ENCODE results near the gene EIF4B.

Gene EIF4B

DNA sequence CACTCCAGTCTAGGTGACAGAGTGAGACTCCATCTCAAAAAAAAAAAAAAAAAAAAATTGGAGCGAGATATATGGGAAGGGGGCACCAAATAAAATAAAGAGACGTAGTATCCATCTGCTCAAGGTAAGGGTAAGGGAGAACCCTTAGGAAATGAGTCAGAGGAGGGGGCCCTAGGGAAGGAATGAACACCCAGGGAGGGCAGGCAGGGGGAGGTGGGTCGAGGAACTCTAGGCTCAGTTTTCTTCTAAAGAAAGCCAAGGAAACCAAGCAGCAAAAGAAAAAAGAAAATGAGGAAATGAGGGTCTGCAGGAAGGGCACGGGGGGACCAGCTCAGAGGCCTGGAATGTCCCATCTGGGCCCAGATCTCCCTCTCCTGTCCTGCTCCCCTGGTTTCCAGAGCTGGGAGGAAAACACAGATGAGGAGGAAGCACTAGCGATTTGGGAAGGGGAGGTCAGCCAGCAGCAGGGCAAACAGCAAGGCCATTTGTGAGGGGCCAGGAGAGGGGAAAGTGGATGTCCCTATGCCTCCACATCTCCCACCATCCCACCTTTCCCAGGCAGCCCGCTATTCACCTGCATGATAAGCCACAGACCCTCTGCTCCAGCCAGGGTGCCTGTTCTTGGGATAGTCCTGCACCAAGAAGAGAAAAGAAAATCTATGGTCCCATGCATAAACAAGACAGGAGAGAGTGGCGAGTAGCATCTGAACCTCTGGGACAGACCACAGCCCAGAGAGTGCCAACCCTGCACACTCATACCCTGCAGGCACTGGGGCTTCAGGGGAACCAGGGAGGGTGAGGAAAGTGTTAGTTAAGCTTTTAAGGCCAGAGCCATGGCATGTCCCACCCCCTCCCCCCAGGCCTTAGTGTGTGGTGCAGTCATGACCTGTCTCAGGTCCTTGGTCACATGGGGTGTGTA, 61.1 kb downstream of the EIF4B start:
- in situ Hi-C loops (cut with MboI; ENCODE audit: low sequenced_read_pairs): loop anchor here (10.0 to 25.0 kb wide), 2 partner anchors 117 to 220 kb away; partner anchors contain the start of genes CSAD, MYG1, PFDN5 and ZNF740

DNA sequence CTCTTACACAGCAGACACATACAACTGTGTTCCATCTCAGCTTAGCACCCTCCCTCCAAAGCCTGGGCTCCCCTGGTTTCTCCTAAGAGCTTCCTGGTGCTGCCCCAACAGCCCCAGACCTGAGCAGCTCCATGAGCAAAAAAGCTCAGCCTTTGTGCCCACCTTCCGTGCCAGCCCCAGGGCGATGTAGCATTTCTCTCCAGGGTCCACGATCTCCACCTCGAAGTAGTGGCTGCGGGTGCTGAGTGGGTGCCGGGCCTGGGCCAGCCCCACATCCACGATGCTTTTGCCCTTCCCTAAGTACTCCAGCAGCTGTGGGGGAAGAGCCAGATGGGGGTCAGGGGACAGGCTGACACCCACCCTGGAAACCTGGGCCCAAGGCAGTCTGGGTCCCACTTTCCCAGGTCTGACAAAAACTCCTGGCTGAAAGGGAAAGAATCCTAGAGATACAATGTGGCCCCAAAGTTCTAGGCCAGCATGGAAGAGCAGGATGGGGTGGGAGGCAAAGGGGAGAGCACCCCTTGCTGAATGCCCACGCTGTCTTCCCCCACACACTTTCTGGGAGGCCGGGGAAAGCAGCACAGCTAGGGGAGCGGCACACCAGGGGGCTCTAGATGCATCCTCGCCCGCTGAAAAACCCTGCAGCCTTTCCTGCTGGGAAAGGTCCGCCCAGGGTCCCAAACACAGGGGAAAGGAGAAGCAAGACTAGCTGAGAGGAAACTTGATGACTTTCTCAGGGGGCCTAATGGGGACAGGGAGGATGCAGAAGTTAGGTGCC, 61.9 kb downstream of the EIF4B start:
- in situ Hi-C loops (cut with MboI; ENCODE audit: low sequenced_read_pairs): loop anchor here (10.0 to 25.0 kb wide), 2 partner anchors 117 to 219 kb away; partner anchors contain the start of genes CSAD, MYG1, PFDN5 and ZNF740

DNA sequence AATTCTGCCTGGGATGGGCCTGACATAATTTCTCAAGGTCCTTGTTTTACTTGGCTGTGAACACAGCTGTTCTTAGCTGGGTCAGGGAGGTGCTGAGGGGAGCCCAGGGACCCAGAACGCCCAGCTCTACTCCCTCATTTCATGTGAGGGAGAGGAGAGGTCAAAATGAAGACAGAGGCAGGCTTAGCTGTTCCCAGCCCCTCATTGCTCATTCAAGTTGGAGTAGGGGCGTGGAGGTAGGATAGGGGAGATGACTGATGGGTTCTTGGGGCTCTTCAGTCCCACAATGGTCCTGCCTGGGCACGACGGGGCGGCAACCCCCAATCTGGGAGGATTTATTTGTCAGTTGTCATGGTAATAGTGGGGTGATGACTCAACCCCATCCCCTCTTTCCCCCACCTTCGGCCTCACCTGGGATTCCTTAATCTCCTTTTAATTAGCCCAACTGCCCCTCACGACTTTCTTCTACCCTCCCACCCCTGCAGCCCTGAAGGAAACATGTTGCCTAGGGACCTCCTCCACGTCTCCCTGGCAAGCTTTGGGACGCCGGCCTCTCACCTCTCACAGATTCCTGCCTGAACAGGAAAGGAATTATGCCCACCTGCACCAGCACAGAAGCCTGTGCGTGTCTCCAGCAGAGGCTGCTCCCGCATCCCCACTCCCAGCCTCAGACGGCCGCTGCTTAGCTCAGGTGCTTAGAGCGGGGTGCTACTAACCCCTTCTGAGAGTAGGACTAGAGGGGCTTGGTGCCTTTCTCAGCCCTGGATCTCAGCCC, 62.7 kb downstream of the EIF4B start:
- in situ Hi-C loops (cut with MboI; ENCODE audit: low sequenced_read_pairs): loop anchor here (10.0 to 25.0 kb wide), 2 partner anchors 116 to 218 kb away; partner anchors contain the start of genes CSAD, MYG1, PFDN5 and ZNF740

DNA sequence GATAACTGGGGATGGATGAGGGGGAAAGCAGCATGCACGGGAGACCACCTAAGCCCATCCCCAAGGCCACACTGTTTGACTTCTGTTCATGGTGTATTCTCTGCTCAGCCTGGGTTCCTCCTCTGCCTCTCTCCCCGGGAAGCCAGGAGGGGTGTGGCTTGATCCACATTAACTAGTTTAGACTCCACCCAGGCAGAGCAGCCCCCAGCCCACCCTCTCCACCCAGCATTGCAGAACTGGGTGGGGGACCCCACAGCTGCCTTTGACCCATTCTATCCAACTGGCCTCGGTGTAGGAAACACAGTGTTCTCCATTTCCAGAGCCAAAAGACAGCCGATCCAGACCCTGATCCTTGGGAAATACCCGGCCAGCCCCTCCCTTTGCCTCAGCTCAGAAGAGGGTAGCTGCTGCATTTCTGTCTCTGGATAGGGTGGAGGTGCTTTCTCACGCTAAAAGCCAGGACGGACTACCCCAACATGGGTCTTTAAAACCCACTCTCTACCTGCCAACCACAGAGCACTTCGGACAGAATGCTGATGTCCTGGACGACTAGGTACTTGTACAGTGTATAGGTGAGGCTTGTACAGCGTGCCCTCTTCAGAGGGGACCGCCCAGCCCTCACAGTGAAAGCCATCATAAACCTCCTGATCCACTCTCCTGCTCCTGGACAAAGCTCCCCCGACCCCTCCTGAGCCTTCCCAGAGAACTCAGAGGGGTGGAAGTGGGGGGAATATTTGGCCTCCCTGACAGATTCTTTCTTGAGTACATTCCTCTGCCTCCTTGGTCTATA, 63.6 kb downstream of the EIF4B start:
- in situ Hi-C loops (cut with MboI; ENCODE audit: low sequenced_read_pairs): loop anchor here (10.0 to 25.0 kb wide), 2 partner anchors 115 to 217 kb away; partner anchors contain the start of genes CSAD, MYG1, PFDN5 and ZNF740

DNA sequence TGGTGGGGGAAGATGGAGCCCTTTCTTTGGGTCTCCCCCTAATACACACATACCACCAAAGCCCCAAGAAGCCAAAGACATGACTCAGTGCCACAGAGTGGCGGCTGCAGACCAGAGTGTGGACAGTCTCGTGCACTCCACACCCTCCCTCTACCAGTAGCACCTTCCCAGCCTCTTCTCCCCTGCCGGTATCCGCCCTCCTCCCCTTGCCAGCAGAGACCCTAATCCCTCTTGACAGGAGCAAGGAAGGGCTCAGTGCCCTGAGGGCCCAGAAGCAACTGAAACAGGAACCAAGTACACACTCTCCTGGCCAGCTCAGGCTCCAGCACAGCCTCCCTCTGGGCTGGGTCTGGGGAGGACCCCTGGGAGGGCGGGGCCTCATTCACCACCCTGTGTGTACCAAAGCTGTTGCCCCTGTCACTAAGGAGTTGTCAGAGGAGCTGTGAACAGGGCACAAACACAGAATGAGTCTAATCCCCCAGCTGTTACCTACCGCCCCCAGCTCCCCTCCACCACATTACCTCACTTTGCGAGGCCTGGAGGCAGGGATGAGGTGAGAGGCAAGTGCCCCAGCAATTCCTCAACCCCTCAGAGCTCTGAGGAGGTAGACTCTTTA, 64.7 kb downstream of the EIF4B start:
- in situ Hi-C loops (cut with MboI; ENCODE audit: low sequenced_read_pairs): loop anchor here (25.0 kb wide), 1 partner anchor 216 kb away; the partner anchor contains the start of genes MYG1 and PFDN5

DNA sequence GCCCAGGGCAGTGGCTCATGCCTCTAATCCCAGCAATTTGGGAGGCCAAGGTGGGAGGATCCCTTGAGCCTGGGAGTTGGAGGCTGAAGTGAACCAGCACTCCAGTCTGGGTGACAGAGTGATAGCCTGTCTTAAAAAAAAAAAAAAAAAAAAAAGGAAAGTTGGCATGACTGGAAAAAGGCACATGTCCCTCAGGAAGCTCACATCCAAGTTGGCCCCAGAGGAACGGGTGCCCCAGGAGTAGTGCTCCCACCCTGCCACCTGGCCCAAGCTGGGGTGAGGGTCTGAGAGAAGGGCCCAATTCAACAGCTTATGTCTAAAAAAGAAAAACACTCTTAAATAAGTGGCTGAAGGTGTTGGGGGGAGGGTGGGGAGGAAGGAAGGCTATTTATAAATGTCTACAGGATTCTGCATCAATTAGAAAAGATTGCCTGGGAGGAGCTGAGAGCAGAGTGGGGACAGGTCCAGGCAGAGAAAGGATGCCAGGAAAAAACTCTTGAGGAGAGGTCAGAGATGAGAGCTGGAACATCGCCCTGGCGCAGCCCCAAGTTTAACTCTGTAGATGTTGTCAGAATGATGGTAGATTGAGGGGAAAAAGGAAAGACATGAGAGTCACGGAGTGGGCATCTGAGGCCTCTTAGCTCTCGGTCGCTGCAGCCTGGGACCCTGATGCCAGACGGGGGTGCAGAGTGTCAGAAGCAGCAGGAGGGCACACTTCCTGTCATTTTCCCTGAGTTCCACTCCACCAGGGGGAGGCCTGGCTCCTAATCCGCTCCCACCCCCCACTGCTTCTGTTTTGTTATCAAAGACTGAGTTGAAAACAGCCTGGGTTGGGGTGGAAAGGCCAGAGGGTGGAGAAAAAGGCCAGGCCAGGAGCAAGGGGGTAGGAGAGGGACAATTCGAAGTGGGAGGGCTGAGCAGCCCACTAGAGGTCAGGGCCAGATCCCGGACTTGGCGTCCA, 65.6 kb downstream of the EIF4B start:
- in situ Hi-C loops (cut with MboI; ENCODE audit: low sequenced_read_pairs): loop anchor here (25.0 kb wide), 1 partner anchor 215 kb away; the partner anchor contains the start of genes MYG1 and PFDN5

DNA sequence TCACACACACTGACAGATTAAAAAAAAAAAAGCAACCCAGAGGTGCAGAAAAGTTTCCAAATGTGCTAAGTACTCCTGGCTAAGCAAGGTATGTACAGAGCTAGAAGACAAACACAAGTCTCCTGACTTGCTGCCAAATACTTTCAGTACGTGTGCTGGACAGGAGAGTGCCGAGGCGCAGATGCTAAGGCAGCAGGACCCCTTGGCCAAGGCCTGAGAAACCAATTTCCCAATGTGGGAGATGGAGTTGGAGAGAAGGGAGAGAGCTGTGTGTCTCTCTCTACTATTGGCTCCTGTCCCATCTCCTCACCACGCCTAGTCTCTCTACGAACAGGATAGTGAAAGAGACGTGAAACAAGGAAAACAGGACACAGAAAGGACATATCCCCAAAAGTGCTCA, 67.6 kb downstream of the EIF4B start:
- in situ Hi-C loops (cut with MboI; ENCODE audit: low sequenced_read_pairs): loop anchor here (25.0 kb wide), 1 partner anchor 213 kb away; the partner anchor contains the start of genes MYG1 and PFDN5

DNA sequence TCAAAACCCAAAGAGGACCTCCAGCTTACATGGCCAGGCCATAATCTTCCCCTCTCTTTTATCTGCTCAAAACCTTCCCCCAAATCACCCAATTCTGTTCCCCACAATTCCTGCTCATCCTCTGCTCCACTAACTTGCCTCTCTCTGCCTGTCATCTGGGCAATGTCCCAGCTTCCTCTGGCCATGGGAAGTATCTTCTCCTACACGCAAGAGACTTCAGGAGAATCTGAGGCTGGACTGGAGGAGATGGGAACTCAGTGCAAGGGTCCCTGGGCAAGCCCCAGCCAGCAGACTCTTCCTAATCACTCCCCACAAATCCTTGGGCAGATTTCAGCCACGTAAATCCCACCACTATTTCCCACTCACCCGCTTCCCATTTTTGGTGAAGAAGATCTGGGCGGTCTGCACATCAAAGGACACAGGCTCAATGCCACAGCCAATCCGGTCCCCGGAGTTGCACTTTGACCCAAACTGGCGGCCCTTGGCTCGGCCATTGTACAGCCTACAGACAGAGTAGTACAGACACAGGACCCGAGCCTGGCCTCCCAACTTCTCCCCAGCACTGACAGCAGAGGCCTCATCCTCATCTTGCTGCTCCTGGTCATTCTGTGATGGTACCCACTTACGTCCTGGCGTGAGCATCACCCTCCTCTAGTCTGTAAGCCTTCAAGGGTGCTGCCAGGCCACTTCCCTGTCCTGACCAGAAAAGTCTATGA, 68.2 kb downstream of the EIF4B start:
- in situ Hi-C loops (cut with MboI; ENCODE audit: low sequenced_read_pairs): loop anchor here (25.0 kb wide), 1 partner anchor 213 kb away; the partner anchor contains the start of genes MYG1 and PFDN5

DNA sequence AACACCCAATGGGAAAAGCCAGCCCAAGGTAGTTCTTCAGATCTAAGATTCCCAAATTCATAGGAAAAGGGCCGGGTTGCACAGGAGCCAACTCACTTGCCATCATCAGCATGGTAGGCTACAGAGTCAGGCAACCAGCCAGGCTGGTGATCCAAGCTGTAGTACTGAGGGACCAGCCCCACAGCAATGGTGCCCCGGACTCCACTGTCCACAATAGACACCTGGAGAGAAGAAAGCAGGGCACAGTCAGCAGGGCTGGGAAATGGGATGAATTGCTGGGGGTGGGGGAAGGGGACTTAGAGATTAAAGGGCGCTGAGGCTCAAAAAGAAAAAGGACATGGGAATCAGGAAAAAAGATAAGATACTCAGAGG, 68.7 kb downstream of the EIF4B start:
- in situ Hi-C loops (cut with MboI; ENCODE audit: low sequenced_read_pairs): loop anchor here (25.0 kb wide), 1 partner anchor 212 kb away; the partner anchor contains the start of genes MYG1 and PFDN5

DNA sequence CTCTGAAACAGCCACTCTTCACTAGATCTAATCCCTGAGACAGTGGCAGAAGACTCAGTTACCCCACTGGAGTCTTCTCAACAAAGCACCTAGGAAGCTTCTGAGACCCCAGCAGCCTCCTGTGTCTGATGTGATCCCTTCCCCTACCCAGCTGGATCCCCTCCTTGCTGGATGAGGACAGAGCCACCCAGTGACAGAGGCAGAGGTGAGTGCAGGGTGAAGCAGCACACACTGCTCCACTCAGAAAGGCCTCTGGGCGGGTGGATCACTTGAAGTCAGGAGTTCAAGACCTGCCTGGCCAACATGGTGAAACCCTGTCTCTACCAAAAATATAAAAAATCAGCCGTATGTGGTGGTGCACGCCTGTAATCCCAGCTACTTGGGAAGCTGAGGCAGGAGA, 70.2 kb downstream of the EIF4B start:
- in situ Hi-C loops (cut with MboI; ENCODE audit: low sequenced_read_pairs): no loop called here

DNA sequence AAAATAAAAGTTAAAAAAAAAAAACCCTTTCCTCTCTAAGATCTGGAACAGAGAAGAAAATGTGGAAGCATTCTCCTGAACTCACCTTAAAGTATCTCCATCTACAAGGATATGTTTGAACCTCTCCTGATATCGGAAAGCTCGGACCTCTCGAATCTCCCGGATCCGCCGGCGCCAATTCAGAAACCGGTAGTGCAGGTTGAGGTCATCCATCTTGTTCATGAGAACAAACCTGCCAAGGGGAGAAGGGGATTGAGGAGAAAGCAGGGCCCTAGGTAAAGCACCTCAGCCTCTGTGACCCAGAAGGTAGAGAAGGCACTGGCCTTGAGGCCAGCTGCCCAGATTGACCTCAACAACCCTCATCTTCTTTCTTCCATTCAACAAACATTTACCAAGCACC, 70.8 kb downstream of the EIF4B start:
- in situ Hi-C loops (cut with MboI; ENCODE audit: low sequenced_read_pairs): no loop called here

DNA sequence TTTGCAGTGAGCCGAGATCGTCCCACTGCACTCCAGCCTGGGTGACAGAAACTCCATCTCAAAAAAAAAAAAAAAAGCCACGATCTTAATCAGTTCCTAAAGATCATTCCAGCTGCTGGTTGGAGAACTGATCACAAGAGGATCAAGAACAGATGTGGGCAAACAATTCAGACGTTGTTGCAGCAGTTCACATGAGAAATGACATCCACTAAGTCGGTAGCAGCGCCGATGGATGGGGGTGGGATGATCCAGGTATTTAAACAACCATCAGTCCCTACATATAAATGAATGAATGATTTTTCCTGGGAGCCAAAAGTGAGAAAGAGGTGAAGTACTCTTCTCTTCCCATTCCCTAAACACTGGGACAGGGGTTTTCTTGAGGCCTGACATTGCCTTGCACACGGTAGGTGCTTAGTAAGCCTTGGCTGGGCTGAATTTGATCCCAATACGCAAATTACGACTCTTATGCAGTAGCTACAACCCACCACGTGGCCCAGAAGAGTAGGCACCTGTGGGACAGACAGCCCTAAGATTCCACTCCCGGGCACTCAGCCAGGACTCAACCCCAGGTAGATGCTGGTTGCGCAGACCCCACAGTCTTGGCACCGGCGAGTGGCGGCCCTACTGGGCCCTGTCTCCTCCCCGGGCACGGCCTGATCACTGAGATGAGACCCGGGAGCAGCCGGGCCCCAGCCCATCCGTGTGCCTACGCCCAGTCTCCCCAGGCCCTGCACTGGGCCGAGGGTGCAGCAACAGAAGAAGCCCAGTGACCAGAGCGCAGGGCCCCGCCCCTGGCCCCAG, 72.4 kb downstream of the EIF4B start:
- in situ Hi-C loops (cut with MboI; ENCODE audit: low sequenced_read_pairs): no loop called here

DNA sequence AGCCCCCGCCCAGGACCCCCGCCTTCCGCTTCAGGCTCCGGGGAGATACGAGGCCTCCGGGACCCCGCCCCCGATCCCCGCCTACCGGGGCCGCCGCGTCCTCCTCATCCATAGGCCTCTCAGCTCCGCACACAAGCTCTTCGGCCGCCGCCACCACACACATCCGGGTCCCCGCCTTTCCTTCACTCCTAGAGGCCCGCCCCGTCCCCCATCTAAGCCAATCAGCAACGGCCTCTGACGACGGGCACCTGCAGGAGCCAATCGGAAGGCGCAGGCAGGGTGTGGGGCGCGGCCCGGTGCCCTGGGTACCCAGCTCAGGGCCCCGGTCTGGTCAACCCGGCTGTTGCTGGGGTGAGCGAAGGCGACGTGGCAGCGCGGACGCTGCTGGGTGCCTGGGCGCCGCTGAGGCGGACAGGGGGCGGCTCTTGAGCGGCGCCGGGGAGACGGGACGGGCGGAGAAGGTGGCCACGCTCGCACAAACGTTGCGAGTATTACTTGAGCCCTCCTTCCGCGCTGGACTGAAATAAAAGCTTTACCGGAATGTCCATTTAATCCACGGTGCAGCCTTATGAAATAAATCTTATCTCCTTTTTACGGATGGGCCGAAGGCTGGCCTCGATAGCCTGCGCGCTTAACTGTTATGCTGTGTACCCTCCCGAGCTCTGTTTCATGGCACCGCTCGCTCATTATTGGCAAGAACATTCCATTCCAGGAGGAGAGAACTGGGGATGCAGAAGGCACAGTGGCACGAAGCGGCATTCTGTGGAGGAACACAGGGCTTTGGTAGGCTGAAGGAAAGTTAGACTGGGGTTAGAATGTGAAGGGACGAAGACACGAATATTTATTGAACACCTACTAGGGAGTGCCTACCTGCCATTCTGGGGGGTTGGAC, 73.2 kb downstream of the EIF4B start, which contains the start of gene SPRYD3:
Gene SPRYD3 (minus strand): TSS at position 165 of the 892 bp plus-strand sequence. CDS start 57 bp downstream, at position 108.
- in situ Hi-C loops (cut with MboI; ENCODE audit: low sequenced_read_pairs): no loop called here

DNA sequence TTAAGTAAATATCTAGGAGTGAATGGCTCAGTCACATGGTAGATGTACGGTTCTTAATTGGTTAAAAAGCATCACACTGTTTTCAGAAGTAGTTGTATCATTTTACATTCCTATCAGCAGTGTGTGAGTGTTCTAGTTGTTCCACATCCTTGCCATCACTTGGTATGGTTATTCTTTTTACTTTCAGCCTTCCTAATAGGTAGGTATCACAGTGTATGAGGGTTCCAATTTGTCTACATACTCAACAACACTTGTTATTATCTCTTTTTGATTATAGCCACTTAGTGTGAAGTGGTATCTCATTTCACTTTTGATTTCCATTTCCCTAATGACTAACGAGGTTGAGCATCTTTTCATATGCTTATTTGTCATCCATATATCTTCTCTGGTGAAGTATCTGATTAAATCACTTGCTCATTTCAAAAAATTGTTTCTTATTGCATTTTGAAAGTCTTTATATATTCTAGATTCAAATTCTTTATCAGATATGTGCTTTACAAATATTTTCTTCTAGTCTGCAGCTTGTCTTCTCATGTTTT, 76.5 kb downstream of the EIF4B start:
- in situ Hi-C loops (cut with MboI; ENCODE audit: low sequenced_read_pairs): no loop called here

DNA sequence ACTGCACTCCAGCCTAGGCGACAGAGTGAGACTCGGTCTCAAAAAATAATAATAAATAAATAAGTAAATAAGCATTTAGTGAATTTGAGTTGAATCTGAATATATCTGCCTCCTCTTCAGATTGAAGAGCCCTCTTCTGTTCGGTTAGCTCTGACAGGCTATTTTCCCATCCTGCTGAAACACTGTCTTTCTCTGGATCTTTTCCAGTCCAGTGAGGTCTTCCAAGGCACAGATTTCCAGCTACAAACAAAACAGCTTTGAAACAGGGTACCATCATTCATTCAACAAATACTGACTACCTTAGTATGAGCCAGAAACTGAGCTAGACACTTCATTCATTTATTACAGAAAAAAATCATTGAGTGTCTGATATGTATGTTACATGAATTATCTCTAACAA, 80.1 kb downstream of the EIF4B start:
- in situ Hi-C loops (cut with MboI; ENCODE audit: low sequenced_read_pairs): no loop called here
